ENCODE measurements around the gene SPHK2. TPM values are rescaled to one million over a fixed set of nuclear protein-coding genes. Genes with fewer than 3 reads are reported as not detected.
"Not testable (repeated sequence)": the region's sequence is repeated elsewhere in the genome, so short reads cannot be mapped to it uniquely, and the experiment has no call there.

Gene SPHK2
- total RNA-seq, 4 donors from 2014 or later, result 7.2 to 17.9 (median 13.7) TPM

- ATAC-seq, result no peak
- H3K27ac ChIP-seq, result peak overlapping the region; percentile 1 to 98 (median 89)
- TF ChIP-seq POLR2AphosphoS5 (IDR thresholded peaks at IDR 0.05), result no peak
- peaks cover 0 to 46% of the 10 kb centered on the region in 2 donors for H3K36me3 ChIP-seq
- peak overlapping the region in 1 of 2 donors; percentile 5 for H3K4me3 ChIP-seq
- peaks cover 10 to 77% (median 36%) of the 10 kb centered on the region in 3 donors for H3K4me1 ChIP-seq
- WGBS, 2 donors (ENCODE audit: low coverage in 1 of 2), result 70% methylated on average over 2 of the region's 3 CpGs; no CpG with 5 or more reads in 1 of the 2 donors
- H3K9me3 ChIP-seq, result no peaks in the 10 kb centered on the region
- H3K27me3 ChIP-seq, result no peaks in the 10 kb centered on the region
Observed at GRCh38 chr19:48631225-48631624, 11.9 kb downstream of the SPHK2 start.

GRCh38 chr19:48632286-48632685 lies 13.0 kb downstream of the SPHK2 start:
- H3K36me3 ChIP-seq, result peaks cover 0 to 36% of the 10 kb centered on the region in 2 donors
- not testable (repeated sequence) for H3K27me3 ChIP-seq, H3K4me3 ChIP-seq, ATAC-seq, H3K9me3 ChIP-seq
- peaks cover 10 to 86% (median 41%) of the 10 kb centered on the region in 3 donors for H3K4me1 ChIP-seq
- peak overlapping the region in 3 of 4 donors; percentile 92 to 98 (median 93) for H3K27ac ChIP-seq
- WGBS, 2 donors (ENCODE audit: low coverage in 1 of 2), result 94% methylated on average over 5 of the region's 11 CpGs; no CpG with 5 or more reads in 1 of the 2 donors

- H3K27ac ChIP-seq, result peak overlapping the region in 3 of 4 donors; percentile 92 to 98 (median 93)
- H3K4me1 ChIP-seq, result peaks cover 10 to 86% (median 41%) of the 10 kb centered on the region in 3 donors
- no peak for ATAC-seq
- peaks cover 0 to 32% of the 10 kb centered on the region in 2 donors for H3K36me3 ChIP-seq
- TF ChIP-seq POLR2A (IDR thresholded peaks at IDR 0.05), result no peak
- no peak for TF ChIP-seq EP300 (IDR thresholded peaks at IDR 0.05)
- no peak for TF ChIP-seq POLR2AphosphoS5 (IDR thresholded peaks at IDR 0.05)
- H3K9me3 ChIP-seq, result no peaks in the 10 kb centered on the region
- H3K4me3 ChIP-seq, result no peak overlapping the region
- no peaks in the 10 kb centered on the region for H3K27me3 ChIP-seq
Observed at GRCh38 chr19:48632692-48633147, 13.4 kb downstream of the SPHK2 start.

GRCh38 chr19:48633148-48634035 lies 14.1 kb downstream of the SPHK2 start:
- H3K4me1 ChIP-seq, result peaks cover 10 to 88% (median 41%) of the 10 kb centered on the region in 3 donors
- TF ChIP-seq CTCF (IDR thresholded peaks at IDR 0.05) (no peak), EP300 (IDR thresholded peaks at IDR 0.05) (no peak), POLR2AphosphoS5 (IDR thresholded peaks at IDR 0.05) (no peak), POLR2A (IDR thresholded peaks at IDR 0.05) (no peak)
- peak overlapping the region; percentile 76 to 98 (median 92) for H3K27ac ChIP-seq
- WGBS, 2 donors (ENCODE audit: low coverage in 1 of 2), result 84 to 91% methylated on average over 11 to 12 of the region's 22 CpGs
- H3K36me3 ChIP-seq, result peaks cover 0 to 25% of the 10 kb centered on the region in 2 donors
- H3K9me3 ChIP-seq, result no peaks in the 10 kb centered on the region
- no peaks in the 10 kb centered on the region for H3K27me3 ChIP-seq
- no peak for ATAC-seq
- H3K4me3 ChIP-seq, result peak overlapping the region; percentile 9 to 82

- ATAC-seq, result no peak
- Histone ChIP-seq H3K27me3 (no peaks in the 10 kb centered on the region), H3K4me1 (peaks cover 10 to 89% (median 47%) of the 10 kb centered on the region in 3 donors), H3K27ac (peak overlapping the region; percentile 76 to 98 (median 92)), H3K36me3 (peaks cover 0 to 20% of the 10 kb centered on the region in 2 donors), H3K4me3 (peak overlapping the region; percentile 9 to 82), H3K9me3 (no peaks in the 10 kb centered on the region)
- TF ChIP-seq POLR2A (IDR thresholded peaks at IDR 0.05) (no peak), EP300 (IDR thresholded peaks at IDR 0.05) (no peak), POLR2AphosphoS5 (IDR thresholded peaks at IDR 0.05) (no peak), CTCF (IDR thresholded peaks at IDR 0.05) (no peak)
- WGBS, 2 donors (ENCODE audit: low coverage in 1 of 2), result 22 to 39% methylated on average over 4 to 5 of the region's 7 CpGs
Observed at GRCh38 chr19:48634036-48634342, 14.7 kb downstream of the SPHK2 start.

GRCh38 chr19:48634424-48635262 lies 15.3 kb downstream of the SPHK2 start:
- peak; percentile 40 for ATAC-seq
- peak; percentile 28 to 43 for TF ChIP-seq POLR2A (IDR thresholded peaks at IDR 0.05)
- peak; percentile 73 for TF ChIP-seq POLR2AphosphoS5 (IDR thresholded peaks at IDR 0.05)
- no peak for TF ChIP-seq EP300 (IDR thresholded peaks at IDR 0.05)
- no peak for TF ChIP-seq CTCF (IDR thresholded peaks at IDR 0.05)
- Histone ChIP-seq H3K36me3 (peaks cover 0 to 20% of the 10 kb centered on the region in 2 donors), H3K27me3 (no peaks in the 10 kb centered on the region), H3K9me3 (no peaks in the 10 kb centered on the region), H3K27ac (peak overlapping the region; percentile 92 to 98 (median 94)), H3K4me1 (peaks cover 10 to 89% (median 48%) of the 10 kb centered on the region in 3 donors), H3K4me3 (peak overlapping the region; percentile 68 to 82)
- 2 to 7% methylated on average over 8 of the region's 37 CpGs for WGBS, 2 donors (ENCODE audit: low coverage in 1 of 2)

Measured in gastroesophageal sphincter (tissue), 4 donors.